GM12878 (cell line): Measurements from ENCODE around the gene PKHD1. TPM values are rescaled to one million over a fixed set of nuclear protein-coding genes. Genes with fewer than 3 reads are reported as not detected.

Experiments used
- ATAC-seq: fragments of 200-7000 bp; cut with Tn5 transposase; 3 replicates; pipeline ENCODE4 v1.9.1; 2020; ENCODE audit warnings: mild to moderate bottlenecking, moderate library complexity
- BruUV-seq: library from RNA; stranded (reverse); fragments of 400-500 nt; replicated peaks from 2 replicates; lab custom pipeline; 2021; lab: Mats Ljungman, UMichigan
- CTCF ChIA-PET: fragments of 300-600 bp; sonication (Branson Sonifier 250); formaldehyde crosslinking; extraction: SDS; loops from one replicate; lab custom pipeline; 2021; ENCODE audit warnings: inconsistent platforms; lab: Yijun Ruan, JAX
- POLR2A ChIA-PET: fragments of 350-600 bp; formaldehyde crosslinking; extraction: SDS; loops from one replicate; lab custom pipeline; 2021; ENCODE audit warnings: inconsistent platforms; lab: Charles Lee
- RAD21 ChIA-PET: fragments of 300-600 bp; sonication (Branson Sonifier 250); formaldehyde crosslinking; loops from one replicate; lab custom pipeline; 2023; ENCODE audit warnings: antibody characterized with exemption; ENCODE audit not compliant: unreplicated experiment; lab: Charles Lee
- SMC1A ChIA-PET: fragments of 300-600 bp; sonication (Branson Sonifier 250); formaldehyde crosslinking; loops from one replicate; lab custom pipeline; 2023; ENCODE audit not compliant: unreplicated experiment, uncharacterized antibody; lab: Charles Lee
- DNase-seq: peaks from one replicate; pipeline ENCODE4 v3.0.0-alpha.2; 2011; ENCODE audit warnings: low read depth, low spot score
- FAIRE-seq: peaks from 3 replicates; lab custom pipeline; 2011; peaks lifted over from hg19 to GRCh38; lab: Jason Lieb, UNC
- H2AFZ ChIP-seq: 2 replicates; pipeline ENCODE4 v1.6.0; 2011; ENCODE audit warnings: low read depth, low read length, control low read depth; ENCODE audit not compliant: control insufficient read depth
- H3K27ac ChIP-seq: 2 replicates; pipeline ENCODE4 v1.5.1; 2011; ENCODE audit warnings: control low read depth; ENCODE audit not compliant: control insufficient read depth, insufficient read depth
- H3K27me3 ChIP-seq, 2 experiments: replicated peaks in 1 of 2; 2 replicates each; pipeline versions ENCODE4 v1.6.0 to v1.6.1; 2011; ENCODE audit warnings: low read length in 1 of 2; ENCODE audit not compliant: control insufficient read depth in 2 of 2, insufficient read depth in 2 of 2
- H3K36me3 ChIP-seq, 2 experiments: 2 replicates each; pipeline ENCODE4 v1.5.1; 2011; ENCODE audit warnings: low read length in 1 of 2; ENCODE audit not compliant: control insufficient read depth in 2 of 2, insufficient read depth in 2 of 2
- H3K4me1 ChIP-seq: 2 replicates; pipeline ENCODE4 v1.6.1; 2011; ENCODE audit warnings: mild to moderate bottlenecking, low read length, moderate library complexity, mixed read lengths; ENCODE audit not compliant: control insufficient read depth, insufficient read depth
- H3K4me2 ChIP-seq: 2 replicates; pipeline ENCODE4 v1.6.0; 2011; ENCODE audit warnings: control low read depth; ENCODE audit not compliant: control insufficient read depth, insufficient read depth
- H3K4me3 ChIP-seq: fragments of 200-600 bp; sonication (generic); 2 replicates; pipeline ENCODE4 v1.5.1; 2016
- H3K79me2 ChIP-seq: 2 replicates; pipeline ENCODE4 v1.6.0; 2011; ENCODE audit warnings: low read length; ENCODE audit not compliant: control insufficient read depth, insufficient read depth
- H3K9ac ChIP-seq: 2 replicates; pipeline ENCODE4 v1.8.0; 2011; ENCODE audit warnings: low read length, control low read depth, mixed read lengths; ENCODE audit not compliant: control insufficient read depth, insufficient read depth
- H3K9me3 ChIP-seq: replicated peaks from 3 replicates; pipeline ENCODE4 v1.5.1; 2011; ENCODE audit warnings: mild to moderate bottlenecking, low read length; ENCODE audit not compliant: control insufficient read depth, insufficient read depth
- H4K20me1 ChIP-seq: 2 replicates; pipeline ENCODE4 v1.6.0; 2011; ENCODE audit not compliant: control insufficient read depth, insufficient read depth
- IKZF2 ChIP-seq, 2 experiments: fragments of 450-650 bp; IDR thresholded peaks; 2 replicates each; pipeline ENCODE4 v1.6.1; 2017; ENCODE audit warnings: mild to moderate bottlenecking in 2 of 2, moderate library complexity in 2 of 2
- IRF4 ChIP-seq: IDR thresholded peaks from 2 replicates; pipeline ENCODE4 v1.6.1; 2011; ENCODE audit warnings: low read depth, low read length
- MYC ChIP-seq: IDR thresholded peaks from 2 replicates; pipeline ENCODE4 v1.6.1; 2011; ENCODE audit warnings: mild to moderate bottlenecking, low read length, moderate library complexity, inconsistent platforms; ENCODE audit not compliant: insufficient read depth, insufficient replicate concordance, insufficient read length, severe bottlenecking
- PAX5 ChIP-seq: IDR thresholded peaks from 2 replicates; pipeline ENCODE4 v1.6.1; 2011; ENCODE audit warnings: low read depth, low read length, borderline replicate concordance
- RB1 ChIP-seq: fragments of 450-650 bp; formaldehyde crosslinking; IDR thresholded peaks from 2 replicates; pipeline ENCODE4 v1.6.1; 2017; ENCODE audit warnings: mild to moderate bottlenecking, borderline replicate concordance
- SREBF2 ChIP-seq: IDR thresholded peaks from 2 replicates; pipeline ENCODE4 v1.6.1; 2012; ENCODE audit warnings: mild to moderate bottlenecking, low read length
- SUZ12 ChIP-seq: fragments of 200-600 bp; sonication (generic); IDR thresholded peaks from one replicate; pipeline ENCODE4 v1.6.1; 2018; ENCODE audit warnings: antibody characterized with exemption, mild to moderate bottlenecking; ENCODE audit not compliant: unreplicated experiment
- YBX1 ChIP-seq: fragments of 450-650 bp; IDR thresholded peaks from 2 replicates; pipeline ENCODE4 v1.6.1; 2016; ENCODE audit warnings: antibody characterized with exemption
- WGBS: methylation state at CpG from one replicate; pipeline ENCODE4 v1.1.6; 2016; ENCODE audit warnings: low lambda C conversion rate; ENCODE audit not compliant: insufficient replicate concordance, insufficient coverage; ENCODE audit errors: missing lambda C conversion rate; 5-methylcytosine and 5-hydroxymethylcytosine counted together
- in situ Hi-C: fragments of 300-500 bp; cut with MboI; formaldehyde crosslinking; loops from 9 replicates; pipeline ENCODE4 v1.14.3; 2018; ENCODE audit warnings: mixed read lengths
- intact Hi-C: fragments of 100-400 bp; cut with micrococcal nuclease; formaldehyde crosslinking; loops from one replicate; pipeline ENCODE4 v1.14.2; 2022; ENCODE audit not compliant: unreplicated experiment
- polyA plus RNA-seq, 11 experiments: library from polyadenylated mRNA; depleted of rRNA in 4 of 11; unstranded in 6 of 11; stranded (reverse) in 5 of 11; fragments of >200 nt; fragmentation: Nextera tagmentation in 4 of 11; fragmentation: Illumina TruSeq in 1 of 11; extraction: Ambion mirVana in 4 of 11; extraction: Trizol in 1 of 11; gene quantifications; 1 replicate in 1 of 11; 2 replicates in 10 of 11; pipeline versions ENCODE4 v1.2.1 to v1.2.3, GENCODE V29; 2011 to 2016; ENCODE audit warnings: inconsistent platforms in 2 of 11, missing spikeins in 2 of 11, low read depth in 1 of 11
- total RNA-seq, 4 experiments: library from RNA; depleted of rRNA in 3 of 4; stranded (reverse); fragments of >200 nt in 3 of 4; fragmentation: Illumina TruSeq in 1 of 4; extraction: Trizol in 1 of 4; gene quantifications; 2 replicates each; pipeline versions ENCODE4 v1.2.1 to v1.2.3, GENCODE V29; 2013 to 2021
- TF ChIP-seq, protein P1 (sequence below): fragments of 450-650 bp; formaldehyde crosslinking; IDR thresholded peaks from 2 replicates; pipeline ENCODE4 v1.4.0; 2022; ENCODE audit warnings: mild to moderate bottlenecking, moderate library complexity
- TF ChIP-seq, protein P2 (sequence below): fragments of 450-650 bp; IDR thresholded peaks from 2 replicates; pipeline ENCODE4 v1.6.1; 2017; ENCODE audit warnings: mild to moderate bottlenecking

Gene PKHD1
- total and polyA plus RNA-seq, 10 of the 15 experiments (the other 5 are each of a cell fraction or from before 2014, with no cell fraction given), result under 0.01 to 0.90 (median 0.02) TPM; not detected in 1

DNA sequence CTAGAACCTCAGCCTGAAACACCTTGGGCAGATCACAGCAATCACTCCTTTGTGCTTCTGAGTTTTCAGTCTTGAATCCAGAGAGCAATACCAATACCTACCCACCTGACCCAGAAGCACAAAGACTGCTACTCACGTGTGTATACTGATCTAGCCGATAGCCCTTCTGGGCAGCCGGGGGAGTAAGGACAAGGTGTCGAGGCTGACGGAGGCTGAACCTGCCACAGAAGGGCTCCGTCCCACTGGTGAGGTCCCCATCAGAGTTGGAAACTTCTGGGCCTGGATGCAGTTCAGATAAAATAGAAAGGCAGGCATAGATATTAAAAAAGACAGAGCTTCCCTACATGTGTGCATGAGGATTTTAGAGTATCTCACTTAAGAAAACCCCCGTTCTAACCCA, 32.0 kb downstream of the PKHD1 start:
- ChIA-PET RAD21 (no interaction called here), SMC1A (no interaction called here)
- in situ Hi-C loops, result no loop called here

More for the DNA sequence above, 32.0 kb downstream of the PKHD1 start:
- POLR2A ChIA-PET, result no interaction called here
- no TSS peak for BruUV-seq
- Histone ChIP-seq H3K4me1 (no peaks in the 10 kb centered on the region), H4K20me1 (no peaks in the 10 kb centered on the region), H3K4me3 (no peak overlapping the region), H3K9ac (no peak overlapping the region), H3K27me3 (peaks cover 0 to 8% of the 10 kb centered on the region in 2 experiments; a peak in 2 of 4 replicates), H3K9me3 (no peaks in the 10 kb centered on the region), H3K79me2 (no peaks in the 10 kb centered on the region), H3K36me3 (no peaks in the 10 kb centered on the region), H3K27ac (no peak overlapping the region), H2AFZ (no peak overlapping the region), H3K4me2 (no peak overlapping the region)
- WGBS, result 43% methylated on average over 7 of the region's 7 CpGs
- FAIRE-seq, result no peak
- CTCF ChIA-PET, result interaction anchor here (0.7 to 1.4 kb wide), 2 partner anchors 8 to 13 kb away, joined by 3 to 4 read pairs; no protein-coding TSS in a partner anchor
- intact Hi-C loops, result no loop called here
- no peak for DNase-seq
- ATAC-seq, result no peak
- TF ChIP-seq, protein P1, sequence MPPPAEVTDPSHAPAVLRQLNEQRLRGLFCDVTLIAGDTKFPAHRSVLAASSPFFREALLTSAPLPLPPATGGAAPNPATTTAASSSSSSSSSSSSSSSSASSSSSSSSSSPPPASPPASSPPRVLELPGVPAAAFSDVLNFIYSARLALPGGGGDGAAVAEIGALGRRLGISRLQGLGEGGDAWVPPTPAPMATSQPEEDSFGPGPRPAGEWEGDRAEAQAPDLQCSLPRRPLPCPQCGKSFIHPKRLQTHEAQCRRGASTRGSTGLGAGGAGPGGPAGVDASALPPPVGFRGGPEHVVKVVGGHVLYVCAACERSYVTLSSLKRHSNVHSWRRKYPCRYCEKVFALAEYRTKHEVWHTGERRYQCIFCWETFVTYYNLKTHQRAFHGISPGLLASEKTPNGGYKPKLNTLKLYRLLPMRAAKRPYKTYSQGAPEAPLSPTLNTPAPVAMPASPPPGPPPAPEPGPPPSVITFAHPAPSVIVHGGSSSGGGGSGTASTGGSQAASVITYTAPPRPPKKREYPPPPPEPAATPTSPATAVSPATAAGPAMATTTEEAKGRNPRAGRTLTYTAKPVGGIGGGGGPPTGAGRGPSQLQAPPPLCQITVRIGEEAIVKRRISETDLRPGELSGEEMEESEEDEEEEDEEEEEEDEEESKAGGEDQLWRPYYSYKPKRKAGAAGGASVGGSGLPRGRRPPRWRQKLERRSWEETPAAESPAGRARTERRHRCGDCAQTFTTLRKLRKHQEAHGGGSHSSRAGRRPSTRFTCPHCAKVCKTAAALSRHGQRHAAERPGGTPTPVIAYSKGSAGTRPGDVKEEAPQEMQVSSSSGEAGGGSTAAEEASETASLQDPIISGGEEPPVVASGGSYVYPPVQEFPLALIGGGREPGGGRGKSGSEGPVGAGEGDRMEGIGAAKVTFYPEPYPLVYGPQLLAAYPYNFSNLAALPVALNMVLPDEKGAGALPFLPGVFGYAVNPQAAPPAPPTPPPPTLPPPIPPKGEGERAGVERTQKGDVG (CRISPR knock-in tag), result no peak
- no peak for TF ChIP-seq IKZF2 (IDR thresholded peaks at IDR 0.05)
- TF ChIP-seq PAX5, result no peak
- TF ChIP-seq YBX1, result no peak
- TF ChIP-seq SUZ12, result no peak
- no peak for TF ChIP-seq RB1
- TF ChIP-seq SREBF2, result no peak
- TF ChIP-seq, protein P2, sequence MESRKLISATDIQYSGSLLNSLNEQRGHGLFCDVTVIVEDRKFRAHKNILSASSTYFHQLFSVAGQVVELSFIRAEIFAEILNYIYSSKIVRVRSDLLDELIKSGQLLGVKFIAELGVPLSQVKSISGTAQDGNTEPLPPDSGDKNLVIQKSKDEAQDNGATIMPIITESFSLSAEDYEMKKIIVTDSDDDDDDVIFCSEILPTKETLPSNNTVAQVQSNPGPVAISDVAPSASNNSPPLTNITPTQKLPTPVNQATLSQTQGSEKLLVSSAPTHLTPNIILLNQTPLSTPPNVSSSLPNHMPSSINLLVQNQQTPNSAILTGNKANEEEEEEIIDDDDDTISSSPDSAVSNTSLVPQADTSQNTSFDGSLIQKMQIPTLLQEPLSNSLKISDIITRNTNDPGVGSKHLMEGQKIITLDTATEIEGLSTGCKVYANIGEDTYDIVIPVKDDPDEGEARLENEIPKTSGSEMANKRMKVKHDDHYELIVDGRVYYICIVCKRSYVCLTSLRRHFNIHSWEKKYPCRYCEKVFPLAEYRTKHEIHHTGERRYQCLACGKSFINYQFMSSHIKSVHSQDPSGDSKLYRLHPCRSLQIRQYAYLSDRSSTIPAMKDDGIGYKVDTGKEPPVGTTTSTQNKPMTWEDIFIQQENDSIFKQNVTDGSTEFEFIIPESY, result no peak
- no peak for TF ChIP-seq MYC
- TF ChIP-seq IRF4, result no peak
